ENCODE results near the gene FRMD4A. TPM values are rescaled to one million over a fixed set of nuclear protein-coding genes. Genes with fewer than 3 reads are reported as not detected.

The FRMD4A gene
- total RNA-seq, 1 experiment from 2014 or later, result 19.6 TPM

DNA sequence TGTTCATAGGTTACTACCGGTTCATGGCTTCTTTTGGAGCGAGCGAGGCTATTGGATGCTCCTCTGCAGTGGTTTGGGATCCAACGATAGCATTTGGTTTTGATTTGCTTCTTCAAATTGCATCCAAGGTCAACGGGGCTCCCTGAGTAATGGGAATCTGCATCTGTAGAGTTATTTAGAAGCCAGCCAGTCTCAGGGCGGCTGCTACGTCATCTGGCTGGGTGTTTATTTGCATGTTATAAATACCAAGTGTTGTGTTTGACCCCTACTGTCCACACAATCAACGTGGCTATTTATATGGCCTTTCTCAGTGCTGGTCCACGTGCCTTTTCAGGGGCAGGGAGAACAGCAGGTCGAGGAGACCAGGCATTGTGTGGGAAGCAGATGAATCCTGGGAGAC lies 606.2 kb downstream of the FRMD4A start:
- Histone ChIP-seq H3K9ac (ENCODE audit: extremely low read depth, insufficient read length, low read length) (no peak overlapping the region), H3K9me3 (ENCODE audit: control insufficient read depth, low read depth, low read length) (no peaks in the 10 kb centered on the region), H3K14ac (ENCODE audit: insufficient read depth, low read length) (no peak overlapping the region), H2BK12ac (ENCODE audit: insufficient read length, low read depth, low read length) (no peak overlapping the region), H3K27ac (ENCODE audit: insufficient read length, low read depth, low read length) (no peak overlapping the region), H2AK5ac (ENCODE audit: insufficient read length, low read length) (no peak overlapping the region), H4K91ac (ENCODE audit: insufficient read length, low read depth, low read length) (no peak overlapping the region), H3K79me2 (ENCODE audit: insufficient read depth, low read length) (no peaks in the 10 kb centered on the region), H3K18ac (ENCODE audit: insufficient read length, low read depth, low read length) (no peak overlapping the region), H3K23ac (ENCODE audit: insufficient read length, low read depth, low read length) (no peak overlapping the region), H2BK15ac (ENCODE audit: low read depth, low read length) (no peak overlapping the region), H2BK5ac (ENCODE audit: insufficient read length, low read length) (no peak overlapping the region), H3T11ph (ENCODE audit: low read length) (no peak overlapping the region), H3K79me1 (ENCODE audit: insufficient read depth, low read depth, low read length, poor library complexity, severe bottlenecking) (no peaks in the 10 kb centered on the region), H3K4me1 (ENCODE audit: insufficient read depth, low read length) (no peaks in the 10 kb centered on the region), H3K23me2 (ENCODE audit: insufficient read length, low read depth, low read length, poor library complexity, severe bottlenecking) (no peaks in the 10 kb centered on the region), H3K4ac (ENCODE audit: low read depth, low read length) (no peak overlapping the region), H4K20me1 (ENCODE audit: control insufficient read depth, insufficient read depth, insufficient read length) (no peaks in the 10 kb centered on the region), H4K8ac (replicated peaks; ENCODE audit: insufficient read length, low read depth, low read length) (no peak overlapping the region), H2AFZ (ENCODE audit: low read length) (no peak overlapping the region), H2BK20ac (ENCODE audit: low read depth, low read length, poor library complexity, severe bottlenecking) (no peak overlapping the region), H2BK120ac (ENCODE audit: low read depth, low read length, poor library complexity, severe bottlenecking) (no peak overlapping the region), H3K27me3 (ENCODE audit: insufficient read depth, low read length) (no peaks in the 10 kb centered on the region), H4K5ac (ENCODE audit: insufficient read length, low read depth, low read length) (no peak overlapping the region), H3K4me2 (ENCODE audit: insufficient read depth, insufficient read length, low read length) (no peak overlapping the region), H3K56ac (ENCODE audit: insufficient read length, low read depth, low read length) (no peak overlapping the region)
- TF ChIP-seq, protein P1, sequence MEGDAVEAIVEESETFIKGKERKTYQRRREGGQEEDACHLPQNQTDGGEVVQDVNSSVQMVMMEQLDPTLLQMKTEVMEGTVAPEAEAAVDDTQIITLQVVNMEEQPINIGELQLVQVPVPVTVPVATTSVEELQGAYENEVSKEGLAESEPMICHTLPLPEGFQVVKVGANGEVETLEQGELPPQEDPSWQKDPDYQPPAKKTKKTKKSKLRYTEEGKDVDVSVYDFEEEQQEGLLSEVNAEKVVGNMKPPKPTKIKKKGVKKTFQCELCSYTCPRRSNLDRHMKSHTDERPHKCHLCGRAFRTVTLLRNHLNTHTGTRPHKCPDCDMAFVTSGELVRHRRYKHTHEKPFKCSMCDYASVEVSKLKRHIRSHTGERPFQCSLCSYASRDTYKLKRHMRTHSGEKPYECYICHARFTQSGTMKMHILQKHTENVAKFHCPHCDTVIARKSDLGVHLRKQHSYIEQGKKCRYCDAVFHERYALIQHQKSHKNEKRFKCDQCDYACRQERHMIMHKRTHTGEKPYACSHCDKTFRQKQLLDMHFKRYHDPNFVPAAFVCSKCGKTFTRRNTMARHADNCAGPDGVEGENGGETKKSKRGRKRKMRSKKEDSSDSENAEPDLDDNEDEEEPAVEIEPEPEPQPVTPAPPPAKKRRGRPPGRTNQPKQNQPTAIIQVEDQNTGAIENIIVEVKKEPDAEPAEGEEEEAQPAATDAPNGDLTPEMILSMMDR (conservative IDR thresholded peaks at IDR 0.05), result no peak
- Mint-ChIP-seq H3K27ac (peak overlapping the region in 1 of 3 experiments; percentile 46; a peak in 2 of 7 replicates), H3K9me3 (no peaks in the 10 kb centered on the region; a peak in 1 of 5 replicates), H3K4me1 (peaks cover 11 to 17% of the 10 kb centered on the region in 2 experiments), H3K27me3 (ENCODE audit: low read depth) (no peaks in the 10 kb centered on the region), H3K36me3 (ENCODE audit: insufficient read depth in 1 of 3, low read depth in 3 of 3) (peaks cover 0 to 18% (median 6%) of the 10 kb centered on the region in 3 experiments; a peak in 5 of 7 replicates), H3K4me3 (no peak overlapping the region)
- no CpG with 5 or more reads among the region's 10 CpGs for WGBS (ENCODE audit: extremely low coverage, insufficient read length, low lambda C conversion rate)
- no peak for DNase-seq

Measured in H9 (cell line).